Nephron (organoid): ENCODE results near the gene HDAC9.
A peak's percentile ranks its signal among the peaks of the same experiment; 100 is the strongest.

Experiments
- H3K27ac Mint-ChIP-seq, 3 experiments: 2 replicates each; pipeline ENCODE4 v1.8.0; 2020; ENCODE audit warnings: mixed read lengths in 3 of 3, mild to moderate bottlenecking in 2 of 3, moderate library complexity in 1 of 3
- H3K27me3 Mint-ChIP-seq: 2 replicates; pipeline ENCODE4 v1.8.0; 2021; ENCODE audit warnings: low read depth, mild to moderate bottlenecking, moderate library complexity, mixed read lengths
- H3K36me3 Mint-ChIP-seq: 2 replicates; pipeline ENCODE4 v1.8.0; 2020; ENCODE audit warnings: low read depth, mixed read lengths
- H3K4me1 Mint-ChIP-seq: 2 replicates; pipeline ENCODE4 v1.8.0; 2020; ENCODE audit warnings: mixed read lengths
- H3K4me3 Mint-ChIP-seq, 3 experiments: 2 replicates each; pipeline ENCODE4 v1.8.0; 2020; ENCODE audit warnings: mild to moderate bottlenecking in 3 of 3, mixed read lengths in 3 of 3, moderate library complexity in 2 of 3
- H3K9me3 Mint-ChIP-seq: 2 replicates; pipeline ENCODE4 v1.8.0; 2020; ENCODE audit warnings: mixed read lengths
- TF ChIP-seq, protein P1 (sequence below), 3 experiments: fragments of 200-600 bp; sonication (generic); IDR thresholded peaks; one replicate each; pipeline ENCODE4 v1.5.0; 2021; ENCODE audit warnings: antibody characterized with exemption in 3 of 3; ENCODE audit not compliant: unreplicated experiment in 3 of 3

Gene HDAC9

DNA sequence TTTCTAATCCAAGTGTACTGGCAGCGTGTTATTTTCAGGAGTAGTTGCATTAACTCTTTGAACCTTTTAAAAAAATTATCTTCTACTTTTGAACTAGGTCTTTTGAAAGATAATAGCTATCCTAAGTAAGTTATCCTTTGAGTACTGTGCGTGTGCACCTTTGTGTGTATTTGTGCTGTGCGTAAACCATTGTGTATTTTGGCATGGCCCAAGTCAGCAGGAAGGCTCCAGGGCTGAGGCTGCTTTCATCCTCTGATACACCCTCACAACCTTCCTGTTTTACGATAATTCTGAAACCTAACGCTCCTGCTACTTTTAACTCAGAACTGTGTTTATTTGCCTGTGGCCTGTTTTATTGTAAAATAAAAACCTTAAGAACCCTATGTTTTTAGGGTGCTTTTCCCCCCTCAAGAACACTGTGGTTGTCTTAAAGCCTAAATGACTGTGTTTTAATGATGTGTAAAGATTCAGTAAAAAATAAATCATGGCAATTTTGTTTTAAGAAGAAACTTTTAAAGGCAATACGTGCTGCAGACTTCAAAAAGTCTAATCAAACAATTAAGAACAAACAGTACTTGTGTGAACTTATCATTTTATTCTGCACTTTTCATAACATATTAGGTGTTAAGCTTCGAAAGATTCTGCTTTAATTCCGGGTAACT, 57.5 kb downstream of the HDAC9 start:
- Mint-ChIP-seq H3K27ac (peak overlapping the region; percentile 9 to 39 (median 21)), H3K27me3 (no peaks in the 10 kb centered on the region), H3K4me3 (no peak overlapping the region), H3K9me3 (no peaks in the 10 kb centered on the region), H3K36me3 (no peaks in the 10 kb centered on the region), H3K4me1 (peaks cover 16% of the 10 kb centered on the region)
- TF ChIP-seq, protein P1, sequence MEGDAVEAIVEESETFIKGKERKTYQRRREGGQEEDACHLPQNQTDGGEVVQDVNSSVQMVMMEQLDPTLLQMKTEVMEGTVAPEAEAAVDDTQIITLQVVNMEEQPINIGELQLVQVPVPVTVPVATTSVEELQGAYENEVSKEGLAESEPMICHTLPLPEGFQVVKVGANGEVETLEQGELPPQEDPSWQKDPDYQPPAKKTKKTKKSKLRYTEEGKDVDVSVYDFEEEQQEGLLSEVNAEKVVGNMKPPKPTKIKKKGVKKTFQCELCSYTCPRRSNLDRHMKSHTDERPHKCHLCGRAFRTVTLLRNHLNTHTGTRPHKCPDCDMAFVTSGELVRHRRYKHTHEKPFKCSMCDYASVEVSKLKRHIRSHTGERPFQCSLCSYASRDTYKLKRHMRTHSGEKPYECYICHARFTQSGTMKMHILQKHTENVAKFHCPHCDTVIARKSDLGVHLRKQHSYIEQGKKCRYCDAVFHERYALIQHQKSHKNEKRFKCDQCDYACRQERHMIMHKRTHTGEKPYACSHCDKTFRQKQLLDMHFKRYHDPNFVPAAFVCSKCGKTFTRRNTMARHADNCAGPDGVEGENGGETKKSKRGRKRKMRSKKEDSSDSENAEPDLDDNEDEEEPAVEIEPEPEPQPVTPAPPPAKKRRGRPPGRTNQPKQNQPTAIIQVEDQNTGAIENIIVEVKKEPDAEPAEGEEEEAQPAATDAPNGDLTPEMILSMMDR (IDR thresholded peaks at IDR 0.05; ENCODE audit: unreplicated experiment in 3 of 3): no peak

DNA sequence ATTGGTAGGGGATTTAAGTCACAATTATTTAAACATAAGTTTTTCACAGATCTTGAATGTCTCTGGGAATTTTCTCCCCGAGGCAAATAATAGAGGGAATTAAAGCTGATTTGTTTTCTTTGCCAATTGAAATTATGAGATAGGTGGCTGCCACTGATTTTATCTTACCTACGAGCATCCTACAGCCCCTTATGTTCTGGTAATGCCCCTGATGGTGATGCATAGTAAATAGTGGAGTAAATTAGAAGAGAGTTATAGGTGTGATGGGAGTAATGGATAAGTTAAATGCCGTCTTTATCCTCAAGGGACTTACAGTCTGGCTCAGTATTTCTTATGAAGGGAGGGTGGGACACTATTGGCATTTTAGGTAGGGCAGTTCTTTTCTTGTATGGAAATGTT, 58.1 kb downstream of the HDAC9 start:
- H3K4me1 Mint-ChIP-seq: peaks cover 16% of the 10 kb centered on the region
- peak overlapping the region in 1 of 3 experiments; percentile 9 for H3K27ac Mint-ChIP-seq
- no peak overlapping the region for H3K4me3 Mint-ChIP-seq
- H3K9me3 Mint-ChIP-seq: no peaks in the 10 kb centered on the region
- TF ChIP-seq, protein P1 (IDR thresholded peaks at IDR 0.05; ENCODE audit: unreplicated experiment in 3 of 3): no peak
- H3K36me3 Mint-ChIP-seq: no peaks in the 10 kb centered on the region
- no peaks in the 10 kb centered on the region for H3K27me3 Mint-ChIP-seq

DNA sequence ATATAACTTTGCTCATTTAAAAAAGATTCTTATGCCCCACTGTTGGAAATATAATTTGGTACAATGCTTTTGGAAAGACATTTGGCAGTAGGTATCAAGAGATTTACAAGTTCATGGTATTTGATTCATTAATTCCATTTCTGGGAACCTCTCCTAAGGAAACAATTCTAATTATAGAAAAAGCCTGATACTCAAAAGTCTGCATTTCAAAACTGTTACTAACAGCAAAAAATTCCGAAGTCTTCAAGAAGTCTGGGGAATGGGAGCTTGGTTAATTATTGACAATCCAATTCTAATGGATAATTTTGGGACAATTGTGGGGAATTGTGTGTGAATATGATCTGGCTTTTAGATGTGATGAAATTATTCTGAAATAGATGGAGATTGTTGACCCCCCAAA, 59.6 kb downstream of the HDAC9 start:
- H3K27me3 Mint-ChIP-seq: no peaks in the 10 kb centered on the region
- no peaks in the 10 kb centered on the region for H3K9me3 Mint-ChIP-seq
- no peaks in the 10 kb centered on the region for H3K36me3 Mint-ChIP-seq
- H3K4me1 Mint-ChIP-seq: peaks cover 16% of the 10 kb centered on the region
- TF ChIP-seq, protein P1 (IDR thresholded peaks at IDR 0.05; ENCODE audit: unreplicated experiment in 3 of 3): no peak
- no peak overlapping the region for H3K27ac Mint-ChIP-seq
- H3K4me3 Mint-ChIP-seq: no peak overlapping the region

DNA sequence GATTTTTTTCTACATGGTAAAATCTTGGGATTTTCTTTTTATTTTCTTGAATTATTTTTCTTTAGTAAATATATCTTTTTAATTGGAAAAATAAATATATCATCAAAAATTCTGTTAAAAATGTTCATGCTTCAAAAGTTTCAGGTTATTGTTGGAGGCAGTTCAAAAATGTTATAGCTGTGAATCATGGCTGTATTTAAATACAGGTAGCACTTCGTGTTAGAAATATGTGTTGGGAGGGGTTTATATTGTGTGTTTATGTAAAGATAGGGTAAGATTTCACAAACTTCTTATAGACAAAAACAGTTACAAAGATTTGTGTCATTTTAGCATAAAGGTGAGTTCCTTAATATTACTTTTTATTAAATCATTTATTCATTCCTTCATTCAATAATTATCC, 60.4 kb downstream of the HDAC9 start:
- H3K4me3 Mint-ChIP-seq: no peak overlapping the region
- H3K9me3 Mint-ChIP-seq: no peaks in the 10 kb centered on the region
- H3K27me3 Mint-ChIP-seq: no peaks in the 10 kb centered on the region
- no peaks in the 10 kb centered on the region for H3K36me3 Mint-ChIP-seq
- peaks cover 16% of the 10 kb centered on the region for H3K4me1 Mint-ChIP-seq
- no peak overlapping the region for H3K27ac Mint-ChIP-seq
- TF ChIP-seq, protein P1 (IDR thresholded peaks at IDR 0.05; ENCODE audit: unreplicated experiment in 3 of 3): no peak

DNA sequence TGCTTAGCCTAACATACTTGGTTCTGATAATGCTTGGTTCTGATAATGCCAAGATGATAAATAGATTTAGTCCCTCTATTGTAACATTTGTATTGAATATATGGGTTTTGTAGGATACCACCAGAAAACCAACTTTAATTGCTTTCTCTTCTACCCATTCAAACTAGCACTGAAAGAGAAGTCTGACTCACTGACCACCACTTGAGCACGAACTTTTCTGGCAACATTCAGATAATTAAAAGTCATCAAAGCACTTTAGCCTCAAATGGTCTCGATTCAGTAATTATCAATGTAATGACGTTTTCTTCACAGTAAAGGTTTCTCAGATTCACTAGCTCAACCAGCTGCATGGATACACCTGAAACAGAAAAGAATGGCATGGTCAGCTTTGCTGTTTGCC, 63.0 kb downstream of the HDAC9 start:
- Mint-ChIP-seq H3K4me1 (peaks cover 9% of the 10 kb centered on the region), H3K27ac (no peak overlapping the region), H3K9me3 (no peaks in the 10 kb centered on the region), H3K27me3 (no peaks in the 10 kb centered on the region), H3K36me3 (no peaks in the 10 kb centered on the region), H3K4me3 (no peak overlapping the region)
- TF ChIP-seq, protein P1 (IDR thresholded peaks at IDR 0.05; ENCODE audit: unreplicated experiment in 3 of 3): no peak

DNA sequence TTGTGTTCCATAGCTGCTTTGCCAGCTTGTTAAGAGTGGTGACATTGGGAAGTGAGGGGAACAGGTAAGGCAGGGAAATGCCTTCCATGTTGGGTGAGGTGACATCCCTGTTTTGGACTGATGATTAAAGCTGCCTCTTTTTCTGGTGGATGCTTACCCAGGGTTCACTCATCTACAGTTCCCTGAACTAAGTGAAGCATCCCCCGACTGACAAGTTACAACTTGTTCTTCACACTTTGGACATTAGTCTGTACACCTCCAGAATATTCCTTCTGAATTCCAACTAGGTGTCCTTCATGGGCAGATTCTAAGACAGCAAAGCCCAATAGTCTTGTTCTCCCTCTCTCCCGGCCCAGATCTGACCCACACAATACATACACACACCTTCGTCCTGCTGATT, 63.4 kb downstream of the HDAC9 start:
- no peaks in the 10 kb centered on the region for H3K27me3 Mint-ChIP-seq
- H3K9me3 Mint-ChIP-seq: no peaks in the 10 kb centered on the region
- TF ChIP-seq, protein P1 (IDR thresholded peaks at IDR 0.05; ENCODE audit: unreplicated experiment in 3 of 3): no peak
- H3K4me1 Mint-ChIP-seq: peaks cover 9% of the 10 kb centered on the region
- H3K4me3 Mint-ChIP-seq: no peak overlapping the region
- H3K27ac Mint-ChIP-seq: no peak overlapping the region
- no peaks in the 10 kb centered on the region for H3K36me3 Mint-ChIP-seq
